Measurements from ENCODE around the gene RYR1.

The RYR1 gene

DNA sequence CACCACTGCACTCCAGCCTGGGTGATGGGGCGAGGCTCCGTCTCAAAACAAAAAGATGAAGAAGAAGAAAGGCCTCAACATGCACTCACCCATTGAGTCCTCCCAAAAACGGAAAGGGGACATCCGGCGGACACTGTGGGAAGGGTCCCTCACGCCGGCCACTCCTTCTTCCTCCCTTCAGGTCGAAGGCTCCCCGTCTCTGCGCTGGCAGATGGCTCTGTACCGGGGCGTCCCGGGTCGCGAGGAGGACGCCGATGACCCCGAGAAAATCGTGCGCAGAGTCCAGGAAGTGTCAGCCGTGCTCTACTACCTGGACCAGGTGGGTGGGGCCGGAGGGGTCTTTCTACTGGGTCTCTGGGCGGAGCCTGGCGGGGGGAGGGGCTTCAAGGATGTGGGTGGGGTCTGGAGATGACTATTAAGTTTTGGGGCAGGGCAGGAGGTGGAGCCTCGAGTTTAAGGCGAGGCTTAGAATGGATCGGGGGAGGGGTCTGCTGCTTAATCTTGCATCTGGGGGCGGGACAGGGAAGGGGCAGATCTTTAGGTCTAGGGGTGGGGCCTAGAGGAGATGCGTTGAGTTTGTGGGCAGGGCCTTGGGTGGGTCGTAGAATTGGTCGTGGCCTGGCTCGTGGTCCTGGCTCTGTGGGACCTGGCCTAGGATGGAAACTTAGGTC lies 94.1 kb downstream of the RYR1 start:
- DNase-seq (ENCODE audit: low read depth): no peak
- no peak overlapping the region for H3K4me3 ChIP-seq (ENCODE audit: low read depth, low read length)
- TF ChIP-seq, protein P1, sequence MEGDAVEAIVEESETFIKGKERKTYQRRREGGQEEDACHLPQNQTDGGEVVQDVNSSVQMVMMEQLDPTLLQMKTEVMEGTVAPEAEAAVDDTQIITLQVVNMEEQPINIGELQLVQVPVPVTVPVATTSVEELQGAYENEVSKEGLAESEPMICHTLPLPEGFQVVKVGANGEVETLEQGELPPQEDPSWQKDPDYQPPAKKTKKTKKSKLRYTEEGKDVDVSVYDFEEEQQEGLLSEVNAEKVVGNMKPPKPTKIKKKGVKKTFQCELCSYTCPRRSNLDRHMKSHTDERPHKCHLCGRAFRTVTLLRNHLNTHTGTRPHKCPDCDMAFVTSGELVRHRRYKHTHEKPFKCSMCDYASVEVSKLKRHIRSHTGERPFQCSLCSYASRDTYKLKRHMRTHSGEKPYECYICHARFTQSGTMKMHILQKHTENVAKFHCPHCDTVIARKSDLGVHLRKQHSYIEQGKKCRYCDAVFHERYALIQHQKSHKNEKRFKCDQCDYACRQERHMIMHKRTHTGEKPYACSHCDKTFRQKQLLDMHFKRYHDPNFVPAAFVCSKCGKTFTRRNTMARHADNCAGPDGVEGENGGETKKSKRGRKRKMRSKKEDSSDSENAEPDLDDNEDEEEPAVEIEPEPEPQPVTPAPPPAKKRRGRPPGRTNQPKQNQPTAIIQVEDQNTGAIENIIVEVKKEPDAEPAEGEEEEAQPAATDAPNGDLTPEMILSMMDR (IDR thresholded peaks at IDR 0.05; ENCODE audit: control insufficient read depth, extremely low read depth, insufficient read depth): no peak

- no peak for DNase-seq (ENCODE audit: low read depth)
- H3K4me3 ChIP-seq (ENCODE audit: low read depth, low read length): no peak overlapping the region
- TF ChIP-seq, protein P1 (IDR thresholded peaks at IDR 0.05; ENCODE audit: control insufficient read depth, extremely low read depth, insufficient read depth): no peak
Observed at GRCh38 chr19:38528213-38528755, 94.8 kb downstream of the RYR1 start.

DNA sequence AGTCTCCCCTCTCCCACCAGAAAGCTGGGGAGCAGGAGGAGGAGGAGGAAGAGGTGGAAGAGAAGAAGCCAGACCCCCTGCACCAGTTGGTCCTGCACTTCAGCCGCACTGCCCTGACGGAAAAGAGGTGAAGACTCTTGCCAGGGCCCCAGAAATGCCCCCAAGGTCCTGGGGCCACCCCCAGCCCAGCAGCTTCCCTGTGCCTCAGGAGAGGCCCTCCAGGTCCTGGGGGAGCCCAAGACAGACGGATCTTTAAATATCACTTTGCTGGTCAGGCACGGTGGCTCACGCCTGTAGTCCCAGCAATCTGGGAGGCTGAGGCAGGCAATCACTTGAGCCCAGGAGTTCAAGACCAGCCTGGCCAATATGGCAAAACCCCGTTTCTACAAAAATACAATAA lies 95.4 kb downstream of the RYR1 start:
- no peak for DNase-seq (ENCODE audit: low read depth)
- H3K4me3 ChIP-seq (ENCODE audit: low read depth, low read length): no peak overlapping the region
- TF ChIP-seq, protein P1 (IDR thresholded peaks at IDR 0.05; ENCODE audit: control insufficient read depth, extremely low read depth, insufficient read depth): no peak

DNA sequence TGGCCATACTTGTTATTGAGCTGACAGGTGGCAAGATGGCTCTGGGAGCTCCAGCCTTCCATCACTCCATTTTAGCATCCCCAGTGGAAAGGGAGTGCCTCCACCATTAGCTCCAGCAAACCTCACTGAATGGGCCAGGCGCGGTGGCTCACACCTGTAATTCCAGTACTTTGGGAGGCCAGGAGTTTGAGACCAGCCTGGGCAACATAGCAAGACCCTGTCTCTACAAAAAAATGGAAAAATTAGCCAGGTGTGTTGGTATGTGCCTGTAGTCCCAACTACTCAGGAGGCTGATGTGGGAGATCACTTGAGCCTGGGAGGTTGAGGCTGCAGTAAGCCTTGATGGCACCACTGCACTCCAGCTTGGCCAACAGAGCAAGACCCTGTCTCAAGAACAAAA lies 98.0 kb downstream of the RYR1 start:
- TF ChIP-seq, protein P1 (IDR thresholded peaks at IDR 0.05; ENCODE audit: control insufficient read depth, extremely low read depth, insufficient read depth): no peak
- DNase-seq (ENCODE audit: low read depth): no peak
- no peak overlapping the region for H3K4me3 ChIP-seq (ENCODE audit: low read depth, low read length)

GRCh38 chr19:38532939-38533338 lies 99.4 kb downstream of the RYR1 start:
- DNase-seq (ENCODE audit: low read depth): no peak
- H3K4me3 ChIP-seq (ENCODE audit: low read depth, low read length): no peak overlapping the region
- TF ChIP-seq, protein P1 (IDR thresholded peaks at IDR 0.05; ENCODE audit: control insufficient read depth, extremely low read depth, insufficient read depth): no peak

GRCh38 chr19:38534574-38534973 lies 101.1 kb downstream of the RYR1 start:
- DNase-seq (ENCODE audit: low read depth): no peak
- H3K4me3 ChIP-seq (ENCODE audit: low read depth, low read length): no peak overlapping the region
- TF ChIP-seq, protein P1 (IDR thresholded peaks at IDR 0.05; ENCODE audit: control insufficient read depth, extremely low read depth, insufficient read depth): no peak

DNA sequence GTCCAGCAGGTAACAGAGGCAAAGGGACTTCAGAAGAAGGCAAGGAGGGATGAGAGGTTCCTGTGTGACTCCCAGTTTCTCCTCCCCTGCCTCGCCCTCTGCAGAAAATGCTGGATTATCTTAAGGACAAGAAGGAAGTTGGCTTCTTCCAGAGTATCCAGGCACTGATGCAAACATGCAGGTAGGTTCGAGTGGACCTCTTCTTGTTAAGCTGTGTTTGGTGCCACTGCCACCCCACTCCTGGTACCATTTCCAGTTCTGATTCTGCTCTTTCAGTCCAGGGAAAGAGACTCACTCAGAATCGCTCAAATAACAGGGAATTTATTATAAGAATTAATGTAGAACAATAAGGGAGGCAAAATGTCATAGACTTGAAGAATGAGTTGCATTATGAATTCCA lies 101.7 kb downstream of the RYR1 start:
- DNase-seq (ENCODE audit: low read depth): no peak
- no peak overlapping the region for H3K4me3 ChIP-seq (ENCODE audit: low read depth, low read length)
- TF ChIP-seq, protein P1 (IDR thresholded peaks at IDR 0.05; ENCODE audit: control insufficient read depth, extremely low read depth, insufficient read depth): no peak
